DND-41 (cell line): Measurements from ENCODE around the gene OR6C70.
A peak's percentile ranks its signal among the peaks of the same experiment; 100 is the strongest.

Source experiments
- ATAC-seq: fragments of 200-7000 bp; cut with Tn5 transposase; 3 replicates; pipeline ENCODE4 v1.9.1; 2021; ENCODE audit warnings: low read depth; ENCODE audit not compliant: insufficient read depth
- DNase-seq: peaks from one replicate; pipeline ENCODE4 v3.0.0-alpha.2; 2020
- H2AFZ ChIP-seq: 2 replicates; pipeline ENCODE4 v1.6.0; 2012; ENCODE audit warnings: low read depth, low read length
- H3K27ac ChIP-seq: 2 replicates; pipeline ENCODE4 v1.5.1; 2012; ENCODE audit warnings: low read length, inconsistent platforms
- H3K27me3 ChIP-seq: fragments of 200-600 bp; sonication (generic); 2 replicates; pipeline ENCODE4 v1.6.0; 2012; ENCODE audit warnings: low read length, mild to moderate bottlenecking, inconsistent platforms; ENCODE audit not compliant: insufficient read depth, poor library complexity
- H3K36me3 ChIP-seq: 2 replicates; pipeline ENCODE4 v1.5.1; 2012; ENCODE audit warnings: low read length, inconsistent platforms; ENCODE audit not compliant: insufficient read depth
- H3K4me1 ChIP-seq: 2 replicates; pipeline ENCODE4 v1.5.1; 2012; ENCODE audit warnings: mild to moderate bottlenecking, low read length; ENCODE audit not compliant: insufficient read depth
- H3K4me2 ChIP-seq: 2 replicates; pipeline ENCODE4 v1.6.0; 2012; ENCODE audit warnings: mild to moderate bottlenecking, moderate library complexity, low read length, inconsistent platforms; ENCODE audit not compliant: insufficient read depth
- H3K4me3 ChIP-seq, 2 experiments: fragments of 200-600 bp in 1 of 2; shearing (Covaris generic) in 1 of 2; 2 replicates each; pipeline ENCODE4 v1.5.1; 2012 to 2016; ENCODE audit warnings: inconsistent platforms in 2 of 2, low read length in 2 of 2, mild to moderate bottlenecking in 2 of 2, low read depth in 1 of 2, moderate library complexity in 1 of 2
- H3K79me2 ChIP-seq: 2 replicates; pipeline ENCODE4 v1.6.0; 2012; ENCODE audit warnings: low read length, inconsistent platforms; ENCODE audit not compliant: insufficient read depth
- H3K9ac ChIP-seq: 2 replicates; pipeline ENCODE4 v1.6.0; 2012; ENCODE audit warnings: low read depth, mild to moderate bottlenecking, inconsistent platforms, low read length, moderate library complexity
- H3K9me3 ChIP-seq: 2 replicates; pipeline ENCODE4 v1.5.1; 2012; ENCODE audit warnings: low read length, moderate library complexity, mild to moderate bottlenecking, inconsistent platforms; ENCODE audit not compliant: insufficient read depth, severe bottlenecking
- H4K20me1 ChIP-seq: 2 replicates; pipeline ENCODE4 v1.6.0; 2012; ENCODE audit warnings: low read length; ENCODE audit not compliant: insufficient read depth
- CTCF ChIP-seq: IDR thresholded peaks from 2 replicates; pipeline ENCODE4 v1.5.1; 2012; ENCODE audit warnings: borderline replicate concordance, low read length, moderate library complexity, mild to moderate bottlenecking; ENCODE audit not compliant: poor library complexity, severe bottlenecking; ENCODE audit errors: extremely low read depth
- EZH2 ChIP-seq: IDR thresholded peaks from 3 replicates; pipeline ENCODE4 v1.6.1; 2012; ENCODE audit warnings: borderline replicate concordance, low read depth, mild to moderate bottlenecking, moderate library complexity, low read length, inconsistent platforms; ENCODE audit not compliant: severe bottlenecking

The OR6C70 gene

GRCh38 chr12:55470088-55470829 lies at the start of gene OR6C70:
TSS of gene OR6C70 (minus strand) at chr12:55470138. CDS start at chr12:55470138, 0 bp downstream.
- Histone ChIP-seq H3K27me3 (peaks cover 11% of the 10 kb centered on the region), H3K79me2 (no peaks in the 10 kb centered on the region), H3K9ac (no peak within 1 kb of the TSS), H3K4me1 (no peaks in the 10 kb centered on the region), H3K4me2 (no peak within 1 kb of the TSS), H3K4me3 (no peak within 1 kb of the TSS), H3K27ac (no peak within 1 kb of the TSS), H2AFZ (no peak within 1 kb of the TSS), H3K36me3 (no peaks in the 10 kb centered on the region), H3K9me3 (no peaks in the 10 kb centered on the region), H4K20me1 (no peaks in the 10 kb centered on the region)
- DNase-seq (no peak), ATAC-seq (no peak)
- TF ChIP-seq EZH2 (no peak), CTCF (no peak)

GRCh38 chr12:55516391-55516790 lies 46.5 kb upstream of the OR6C70 start:
- H3K36me3 ChIP-seq = no peaks in the 10 kb centered on the region
- no peaks in the 10 kb centered on the region for H3K27me3 ChIP-seq
- no peaks in the 10 kb centered on the region for H3K4me1 ChIP-seq
- H3K9ac ChIP-seq = no peak overlapping the region
- no peaks in the 10 kb centered on the region for H3K9me3 ChIP-seq
- ATAC-seq (no peak), DNase-seq (no peak)
- no peak overlapping the region for H2AFZ ChIP-seq
- H4K20me1 ChIP-seq = no peaks in the 10 kb centered on the region
- H3K4me3 ChIP-seq = no peak overlapping the region
- H3K27ac ChIP-seq = no peak overlapping the region
- H3K4me2 ChIP-seq = no peak overlapping the region
- no peaks in the 10 kb centered on the region for H3K79me2 ChIP-seq
- no peak for TF ChIP-seq CTCF
- no peak for TF ChIP-seq EZH2

GRCh38 chr12:55515696-55516095 lies 45.8 kb upstream of the OR6C70 start:
- no peaks in the 10 kb centered on the region for H3K36me3 ChIP-seq
- H3K9me3 ChIP-seq = no peaks in the 10 kb centered on the region
- no peak overlapping the region for H3K4me3 ChIP-seq
- H4K20me1 ChIP-seq = no peaks in the 10 kb centered on the region
- ATAC-seq (no peak), DNase-seq (no peak)
- H3K9ac ChIP-seq = no peak overlapping the region
- TF ChIP-seq EZH2 (no peak), CTCF (peak; percentile 23)
- H3K27me3 ChIP-seq = no peaks in the 10 kb centered on the region
- H3K79me2 ChIP-seq = no peaks in the 10 kb centered on the region
- no peak overlapping the region for H3K4me2 ChIP-seq
- no peak overlapping the region for H2AFZ ChIP-seq
- no peak overlapping the region for H3K27ac ChIP-seq
- no peaks in the 10 kb centered on the region for H3K4me1 ChIP-seq
